ENCODE measurements around the gene PDCD7.
A peak's percentile ranks its signal among the peaks of the same experiment; 100 is the strongest.

The PDCD7 gene

DNA sequence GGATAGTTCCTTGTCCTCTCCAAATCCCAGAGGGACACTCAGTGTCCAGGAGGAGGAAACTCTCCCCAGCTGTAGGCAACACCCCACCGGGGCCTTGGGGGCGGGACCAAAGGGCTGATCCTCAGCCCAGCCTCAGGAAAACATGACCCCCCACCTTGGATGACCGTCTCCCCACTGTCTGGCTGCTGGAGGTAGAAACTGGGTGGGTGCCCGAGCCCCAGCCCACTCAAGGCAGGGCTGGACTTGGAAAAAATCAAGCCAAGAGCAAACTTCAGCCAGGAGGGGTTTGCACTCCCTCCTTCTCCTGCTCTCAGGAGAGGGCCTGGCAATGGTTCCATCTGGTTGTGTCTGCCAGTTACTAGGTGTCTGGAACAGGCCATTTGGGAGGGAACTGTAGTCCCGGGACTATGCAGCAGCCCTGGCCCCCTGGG, 62.2 kb downstream of the PDCD7 start:
- no peak for DNase-seq

DNA sequence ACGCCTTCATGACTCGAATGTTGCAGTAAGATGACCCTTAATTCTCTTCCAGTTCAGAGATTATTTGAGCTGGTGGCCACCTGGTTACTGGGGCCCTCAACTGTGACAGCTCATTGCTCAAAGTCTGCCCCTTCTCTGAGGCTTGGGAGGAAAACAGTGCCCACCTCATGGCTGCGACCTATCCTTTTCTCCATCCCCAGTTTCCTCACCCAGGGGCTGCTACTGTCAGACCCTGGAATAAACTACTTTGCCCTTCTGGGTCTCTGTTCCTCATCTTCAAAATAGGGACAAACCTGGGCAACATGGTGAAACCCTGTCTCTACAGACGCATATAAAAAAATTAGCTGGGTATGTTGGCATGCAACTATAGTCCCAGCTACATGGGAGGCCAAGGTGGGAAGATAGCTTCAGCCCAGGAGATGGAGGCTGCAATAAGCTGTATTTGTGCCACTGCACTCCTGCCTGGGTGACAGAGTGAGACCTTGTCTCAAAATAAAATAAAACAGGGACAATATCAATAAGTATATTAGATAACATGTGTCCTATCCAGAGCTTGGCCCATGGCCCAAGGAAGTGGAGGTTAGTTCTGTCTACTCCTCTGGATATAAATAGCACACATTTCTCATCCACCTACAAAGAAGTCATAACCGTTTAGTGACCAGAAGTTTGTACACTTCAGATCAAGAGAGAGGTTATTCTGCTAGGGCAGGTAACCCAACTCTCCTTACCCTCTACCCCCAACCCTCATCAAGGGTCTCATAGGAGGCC, 63.6 kb downstream of the PDCD7 start:
- DNase-seq = no peak

DNA sequence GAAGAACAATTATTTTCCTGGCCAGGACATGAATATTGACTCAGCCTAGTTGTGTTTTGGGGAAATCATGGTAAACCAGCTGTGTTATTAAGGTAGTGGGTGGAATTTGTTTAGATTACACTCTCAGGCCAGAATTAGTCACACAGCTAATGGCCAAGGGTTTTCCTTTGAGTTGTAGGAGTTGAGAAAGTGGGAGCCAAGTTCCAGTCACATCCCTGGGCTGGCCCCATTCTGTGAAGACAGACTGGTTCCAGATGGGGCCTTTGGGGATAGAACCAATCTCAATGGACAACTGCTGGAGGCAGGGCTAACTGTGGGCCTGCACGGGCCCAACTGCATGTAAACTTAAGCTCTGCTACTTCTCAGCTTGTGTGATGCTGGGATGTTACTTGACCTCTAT, 64.4 kb downstream of the PDCD7 start:
- DNase-seq = peak; percentile 20 to 55 (median 37)

DNA sequence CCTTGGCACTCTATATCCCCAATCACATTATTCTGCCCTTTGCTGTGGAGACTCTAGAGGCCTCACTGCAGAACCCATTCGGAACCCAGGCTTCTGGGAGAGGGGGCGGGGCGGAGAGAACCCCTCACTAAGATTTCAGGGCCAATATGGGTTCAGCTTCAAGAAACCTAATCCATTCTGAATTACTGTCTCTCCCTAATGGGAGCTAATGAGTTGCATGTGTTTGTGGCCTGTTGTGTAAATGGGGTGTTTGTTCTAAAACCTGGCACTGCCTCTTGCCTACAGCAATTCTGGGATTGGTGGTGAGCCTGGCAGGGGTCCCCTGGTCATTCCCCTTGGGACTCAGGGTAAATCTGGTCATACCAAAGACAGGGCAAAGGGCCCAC, 65.2 kb downstream of the PDCD7 start:
- DNase-seq = no peak

DNA sequence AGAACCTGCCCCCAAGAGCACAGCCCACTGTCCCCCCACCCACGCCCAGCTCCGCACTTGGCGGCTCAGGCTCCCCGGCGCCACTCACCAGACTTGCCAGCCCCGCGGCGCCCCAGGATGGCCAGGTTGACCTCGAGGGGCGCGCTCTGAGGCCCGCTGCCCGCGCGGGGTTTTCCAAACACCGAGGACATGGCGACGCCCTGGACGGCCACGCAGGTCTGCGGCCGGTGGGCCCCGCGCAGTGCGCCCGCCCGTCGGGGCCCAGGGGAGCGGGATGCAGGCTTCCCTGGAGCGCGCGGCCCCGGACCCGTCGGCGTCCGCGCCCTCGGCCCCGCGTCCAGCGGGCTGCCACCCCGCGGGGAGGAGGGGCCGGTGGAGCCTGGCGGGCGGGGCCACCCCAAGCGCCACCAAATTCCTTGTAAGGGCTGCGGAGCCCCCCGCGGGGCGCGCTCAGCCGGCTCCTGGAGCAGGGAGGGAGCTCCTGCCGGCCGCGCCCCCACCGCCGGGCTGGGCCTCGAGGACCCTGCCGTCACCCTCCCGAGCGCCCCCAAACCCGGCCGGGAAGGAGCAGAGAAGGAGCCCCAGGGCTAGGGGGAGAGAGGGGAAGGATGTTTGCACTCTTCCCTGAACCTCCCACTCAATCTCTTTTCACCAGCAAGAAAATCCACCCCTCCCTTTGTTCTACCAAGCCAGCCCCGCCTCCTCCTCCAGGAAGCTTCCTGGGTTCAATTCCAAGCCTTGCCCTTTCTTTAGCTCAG, 65.8 kb downstream of the PDCD7 start, which contains the start of gene RASL12:
TSS of gene RASL12 (minus strand) at position 347 of the 758 bp plus-strand sequence. CDS start at position 191, 156 bp downstream.
- no peak for DNase-seq
